KOPT-K1 (cell line): ENCODE measurements around the gene S1PR2.
"Not testable (repeated sequence)": the region's sequence is repeated elsewhere in the genome, so short reads cannot be mapped to it uniquely, and the experiment has no call there.

Source experiments
- H3K27ac ChIP-seq: fragments of 200-600 bp; sonication (generic); 2 replicates; pipeline ENCODE4 v1.5.1; 2016; ENCODE audit warnings: antibody characterized with exemption, mild to moderate bottlenecking, low read depth, low read length; ENCODE audit not compliant: poor library complexity, severe bottlenecking
- H3K36me3 ChIP-seq: fragments of 200-600 bp; sonication (generic); 2 replicates; pipeline ENCODE4 v1.5.1; 2017; ENCODE audit warnings: antibody characterized with exemption, mild to moderate bottlenecking, low read length, moderate library complexity; ENCODE audit not compliant: insufficient read depth
- H3K9me3 ChIP-seq: fragments of 200-600 bp; sonication (generic); 2 replicates; pipeline ENCODE4 v1.5.1; 2017; ENCODE audit warnings: antibody characterized with exemption, low read length, mild to moderate bottlenecking; ENCODE audit not compliant: insufficient read depth, poor library complexity, severe bottlenecking

The S1PR2 gene

GRCh38 chr19:10259162-10259905 lies 28.2 kb upstream of the S1PR2 start:
- H3K36me3 ChIP-seq, result peaks cover 57% of the 10 kb centered on the region
- H3K9me3 ChIP-seq, result no peaks in the 10 kb centered on the region
- H3K27ac ChIP-seq, result no peak overlapping the region

- Histone ChIP-seq H3K36me3 (peaks cover 66% of the 10 kb centered on the region), H3K27ac (no peak overlapping the region)
Measured at GRCh38 chr19:10258080-10258710, 27.1 kb upstream of the S1PR2 start.

GRCh38 chr19:10256970-10257615 lies 26.0 kb upstream of the S1PR2 start:
- no peak overlapping the region for H3K27ac ChIP-seq
- H3K36me3 ChIP-seq, result peaks cover 66% of the 10 kb centered on the region
- no peaks in the 10 kb centered on the region for H3K9me3 ChIP-seq

More at GRCh38 chr19:10258080-10258710, 27.1 kb upstream of the S1PR2 start:
- no peaks in the 10 kb centered on the region for H3K9me3 ChIP-seq

GRCh38 chr19:10256551-10256950 lies 25.4 kb upstream of the S1PR2 start:
- H3K36me3 ChIP-seq, result peaks cover 66% of the 10 kb centered on the region
- H3K9me3 ChIP-seq, result no peaks in the 10 kb centered on the region
- no peak overlapping the region for H3K27ac ChIP-seq

GRCh38 chr19:10255358-10255757 lies 24.2 kb upstream of the S1PR2 start:
- Histone ChIP-seq H3K36me3 (peaks cover 66% of the 10 kb centered on the region), H3K27ac (no peak overlapping the region), H3K9me3 (no peaks in the 10 kb centered on the region)

GRCh38 chr19:10254244-10254643 lies 23.1 kb upstream of the S1PR2 start:
- H3K36me3 ChIP-seq, result peaks cover 58% of the 10 kb centered on the region
- H3K27ac ChIP-seq, result no peak overlapping the region
- H3K9me3 ChIP-seq, result no peaks in the 10 kb centered on the region

GRCh38 chr19:10252707-10253106 lies 21.6 kb upstream of the S1PR2 start:
- no peaks in the 10 kb centered on the region for H3K9me3 ChIP-seq
- peak overlapping the region; percentile 81 for H3K27ac ChIP-seq
- peaks cover 43% of the 10 kb centered on the region for H3K36me3 ChIP-seq

GRCh38 chr19:10251792-10252694 lies 20.9 kb upstream of the S1PR2 start, which contains the start of gene MRPL4:
MRPL4 (plus strand) TSS chr19:10252214; CDS start chr19:10252254, 40 bp downstream.
- no peaks in the 10 kb centered on the region for H3K9me3 ChIP-seq
- peak within 1 kb of the TSS; percentile 81 for H3K27ac ChIP-seq
- H3K36me3 ChIP-seq, result peaks cover 36% of the 10 kb centered on the region

- no peak overlapping the region for H3K27ac ChIP-seq
- no peaks in the 10 kb centered on the region for H3K36me3 ChIP-seq
- no peaks in the 10 kb centered on the region for H3K9me3 ChIP-seq
Measured at GRCh38 chr19:10246511-10246910, 15.4 kb upstream of the S1PR2 start.

- no peak overlapping the region for H3K27ac ChIP-seq
- no peaks in the 10 kb centered on the region for H3K9me3 ChIP-seq
- no peaks in the 10 kb centered on the region for H3K36me3 ChIP-seq
Measured at GRCh38 chr19:10245189-10245939, 14.2 kb upstream of the S1PR2 start.

- no peaks in the 10 kb centered on the region for H3K36me3 ChIP-seq
- no peaks in the 10 kb centered on the region for H3K9me3 ChIP-seq
- no peak overlapping the region for H3K27ac ChIP-seq
Measured at GRCh38 chr19:10243606-10244005, 12.5 kb upstream of the S1PR2 start.

- H3K36me3 ChIP-seq, H3K9me3 ChIP-seq, H3K27ac ChIP-seq: not testable (repeated sequence)
Measured at GRCh38 chr19:10241826-10242449, 10.8 kb upstream of the S1PR2 start.

- no peaks in the 10 kb centered on the region for H3K36me3 ChIP-seq
- no peaks in the 10 kb centered on the region for H3K9me3 ChIP-seq
- H3K27ac ChIP-seq, result no peak overlapping the region
Measured at GRCh38 chr19:10238172-10238783, 7.1 kb upstream of the S1PR2 start.
